ENCODE data around the gene LMO7.

Gene LMO7

DNA sequence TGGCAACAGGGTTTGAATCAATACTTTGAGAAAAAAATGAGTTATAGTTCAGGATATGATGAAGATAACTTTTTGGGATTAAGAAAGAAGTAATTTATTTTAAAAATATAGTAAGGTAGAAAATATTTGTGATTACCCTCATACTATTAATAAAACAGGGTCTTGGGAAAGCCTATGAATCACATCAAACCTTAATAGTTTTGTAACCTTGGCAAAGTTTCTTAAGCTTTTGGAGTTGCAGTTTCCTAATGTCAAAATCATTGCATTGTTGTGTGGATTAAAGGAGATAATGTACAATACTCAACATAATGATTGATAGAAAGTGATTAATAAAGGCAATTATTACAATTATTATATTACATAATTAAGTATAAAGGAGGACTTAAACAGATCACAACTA is 149.0 kb downstream of the LMO7 start:
- TF ChIP-seq CEBPB (IDR thresholded peaks at IDR 0.05) (no peak), FOXM1 (IDR thresholded peaks at IDR 0.05; ENCODE audit: borderline replicate concordance, low read depth) (no peak), EGR1 (IDR thresholded peaks at IDR 0.05) (no peak), TCF12 (IDR thresholded peaks at IDR 0.05; ENCODE audit: low read depth) (no peak)
- TF ChIP-seq, protein P1, sequence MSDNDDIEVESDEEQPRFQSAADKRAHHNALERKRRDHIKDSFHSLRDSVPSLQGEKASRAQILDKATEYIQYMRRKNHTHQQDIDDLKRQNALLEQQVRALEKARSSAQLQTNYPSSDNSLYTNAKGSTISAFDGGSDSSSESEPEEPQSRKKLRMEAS (IDR thresholded peaks at IDR 0.05): no peak

DNA sequence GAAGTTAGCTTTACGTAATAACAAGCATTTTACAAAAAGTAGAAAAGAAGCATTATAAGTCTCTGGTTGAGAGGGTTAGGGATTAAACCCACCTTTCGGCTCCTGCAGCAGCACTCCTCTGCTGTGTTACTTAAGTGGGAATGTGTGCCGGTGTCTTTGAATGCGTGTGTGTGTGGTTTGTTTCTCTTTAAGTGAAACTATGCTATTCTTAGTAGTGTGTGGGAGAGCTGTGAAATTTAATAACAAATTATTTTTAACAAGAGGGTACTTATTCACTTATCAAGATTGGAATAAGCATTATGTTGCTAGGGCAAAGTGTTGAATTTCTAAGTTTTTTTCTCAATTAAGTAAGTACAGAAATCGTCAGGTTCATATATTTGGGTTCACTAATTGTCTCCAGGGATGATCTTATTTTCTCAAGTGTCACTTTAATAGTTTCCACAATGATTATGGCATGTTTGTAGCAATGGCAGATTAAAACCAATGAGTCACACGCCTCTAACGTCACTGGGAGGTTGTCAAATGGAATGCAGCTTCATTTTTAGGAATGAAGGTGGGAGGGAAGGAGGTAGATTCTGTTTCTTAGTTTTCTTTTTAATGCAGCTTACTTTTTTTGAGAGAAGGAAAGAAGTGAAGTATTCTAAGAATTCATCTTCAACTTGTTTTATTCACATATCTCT is 151.3 kb downstream of the LMO7 start:
- TF ChIP-seq TCF12 (IDR thresholded peaks at IDR 0.05; ENCODE audit: low read depth) (no peak), YY1 (IDR thresholded peaks at IDR 0.05; ENCODE audit: low read depth) (no peak), CREB1 (IDR thresholded peaks at IDR 0.05; ENCODE audit: low read depth) (no peak), TAF1 (IDR thresholded peaks at IDR 0.05; ENCODE audit: low read depth) (no peak), EP300 (IDR thresholded peaks at IDR 0.05; ENCODE audit: borderline replicate concordance) (no peak), EGR1 (IDR thresholded peaks at IDR 0.05) (no peak), TEAD4 (IDR thresholded peaks at IDR 0.05) (no peak), CEBPB (IDR thresholded peaks at IDR 0.05) (no peak), NFIC (IDR thresholded peaks at IDR 0.05) (no peak)
- TF ChIP-seq, protein P2, sequence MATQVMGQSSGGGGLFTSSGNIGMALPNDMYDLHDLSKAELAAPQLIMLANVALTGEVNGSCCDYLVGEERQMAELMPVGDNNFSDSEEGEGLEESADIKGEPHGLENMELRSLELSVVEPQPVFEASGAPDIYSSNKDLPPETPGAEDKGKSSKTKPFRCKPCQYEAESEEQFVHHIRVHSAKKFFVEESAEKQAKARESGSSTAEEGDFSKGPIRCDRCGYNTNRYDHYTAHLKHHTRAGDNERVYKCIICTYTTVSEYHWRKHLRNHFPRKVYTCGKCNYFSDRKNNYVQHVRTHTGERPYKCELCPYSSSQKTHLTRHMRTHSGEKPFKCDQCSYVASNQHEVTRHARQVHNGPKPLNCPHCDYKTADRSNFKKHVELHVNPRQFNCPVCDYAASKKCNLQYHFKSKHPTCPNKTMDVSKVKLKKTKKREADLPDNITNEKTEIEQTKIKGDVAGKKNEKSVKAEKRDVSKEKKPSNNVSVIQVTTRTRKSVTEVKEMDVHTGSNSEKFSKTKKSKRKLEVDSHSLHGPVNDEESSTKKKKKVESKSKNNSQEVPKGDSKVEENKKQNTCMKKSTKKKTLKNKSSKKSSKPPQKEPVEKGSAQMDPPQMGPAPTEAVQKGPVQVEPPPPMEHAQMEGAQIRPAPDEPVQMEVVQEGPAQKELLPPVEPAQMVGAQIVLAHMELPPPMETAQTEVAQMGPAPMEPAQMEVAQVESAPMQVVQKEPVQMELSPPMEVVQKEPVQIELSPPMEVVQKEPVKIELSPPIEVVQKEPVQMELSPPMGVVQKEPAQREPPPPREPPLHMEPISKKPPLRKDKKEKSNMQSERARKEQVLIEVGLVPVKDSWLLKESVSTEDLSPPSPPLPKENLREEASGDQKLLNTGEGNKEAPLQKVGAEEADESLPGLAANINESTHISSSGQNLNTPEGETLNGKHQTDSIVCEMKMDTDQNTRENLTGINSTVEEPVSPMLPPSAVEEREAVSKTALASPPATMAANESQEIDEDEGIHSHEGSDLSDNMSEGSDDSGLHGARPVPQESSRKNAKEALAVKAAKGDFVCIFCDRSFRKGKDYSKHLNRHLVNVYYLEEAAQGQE (IDR thresholded peaks at IDR 0.05; ENCODE audit: low read depth): no peak
- TF ChIP-seq, protein P1 (IDR thresholded peaks at IDR 0.05): no peak
- TF ChIP-seq, protein P3, sequence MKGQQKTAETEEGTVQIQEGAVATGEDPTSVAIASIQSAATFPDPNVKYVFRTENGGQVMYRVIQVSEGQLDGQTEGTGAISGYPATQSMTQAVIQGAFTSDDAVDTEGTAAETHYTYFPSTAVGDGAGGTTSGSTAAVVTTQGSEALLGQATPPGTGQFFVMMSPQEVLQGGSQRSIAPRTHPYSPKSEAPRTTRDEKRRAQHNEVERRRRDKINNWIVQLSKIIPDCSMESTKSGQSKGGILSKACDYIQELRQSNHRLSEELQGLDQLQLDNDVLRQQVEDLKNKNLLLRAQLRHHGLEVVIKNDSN (IDR thresholded peaks at IDR 0.05): no peak

DNA sequence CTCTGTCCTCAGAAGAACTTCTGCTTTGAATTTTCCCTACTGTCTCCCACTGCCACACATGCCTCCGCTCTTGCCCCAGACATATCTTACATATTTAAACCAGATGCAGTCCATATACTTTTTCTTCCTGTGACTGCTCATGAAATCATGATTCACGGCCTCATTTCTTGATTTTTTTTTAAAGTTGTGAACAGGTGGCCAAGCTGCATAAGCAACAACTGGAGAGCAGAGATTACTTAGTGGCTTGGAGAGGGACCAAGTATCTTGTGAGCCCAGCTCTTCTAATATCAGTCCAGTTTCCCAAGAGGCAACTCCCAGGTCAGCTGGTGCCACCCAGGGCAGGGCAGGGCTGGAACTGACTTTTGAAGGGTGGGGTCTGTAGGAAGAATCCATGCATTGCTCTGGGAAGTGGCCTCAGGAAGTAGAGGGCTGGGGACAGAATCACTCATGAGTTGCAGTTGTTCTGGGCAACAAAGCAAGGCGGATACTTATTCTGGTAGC is 152.4 kb downstream of the LMO7 start:
- no peak for TF ChIP-seq TAF1 (IDR thresholded peaks at IDR 0.05; ENCODE audit: low read depth)
- TF ChIP-seq CEBPB (IDR thresholded peaks at IDR 0.05): no peak
- no peak for TF ChIP-seq YY1 (IDR thresholded peaks at IDR 0.05; ENCODE audit: low read depth)
- TF ChIP-seq, protein P1 (IDR thresholded peaks at IDR 0.05): no peak
- TF ChIP-seq RAD21 (IDR thresholded peaks at IDR 0.05; ENCODE audit: low read depth): no peak
- TF ChIP-seq, protein P2 (IDR thresholded peaks at IDR 0.05; ENCODE audit: low read depth): no peak
- TF ChIP-seq CREB1 (IDR thresholded peaks at IDR 0.05; ENCODE audit: low read depth): no peak
- no peak for TF ChIP-seq ZBTB7A (IDR thresholded peaks at IDR 0.05; ENCODE audit: low read depth)
- TF ChIP-seq TCF12 (IDR thresholded peaks at IDR 0.05; ENCODE audit: low read depth): no peak
- no peak for TF ChIP-seq NFIC (IDR thresholded peaks at IDR 0.05)
- TF ChIP-seq EP300 (IDR thresholded peaks at IDR 0.05; ENCODE audit: borderline replicate concordance): no peak
- TF ChIP-seq EGR1 (IDR thresholded peaks at IDR 0.05): no peak
- TF ChIP-seq, protein P3 (IDR thresholded peaks at IDR 0.05): no peak
- no peak for TF ChIP-seq FOXM1 (IDR thresholded peaks at IDR 0.05; ENCODE audit: borderline replicate concordance, low read depth)

DNA sequence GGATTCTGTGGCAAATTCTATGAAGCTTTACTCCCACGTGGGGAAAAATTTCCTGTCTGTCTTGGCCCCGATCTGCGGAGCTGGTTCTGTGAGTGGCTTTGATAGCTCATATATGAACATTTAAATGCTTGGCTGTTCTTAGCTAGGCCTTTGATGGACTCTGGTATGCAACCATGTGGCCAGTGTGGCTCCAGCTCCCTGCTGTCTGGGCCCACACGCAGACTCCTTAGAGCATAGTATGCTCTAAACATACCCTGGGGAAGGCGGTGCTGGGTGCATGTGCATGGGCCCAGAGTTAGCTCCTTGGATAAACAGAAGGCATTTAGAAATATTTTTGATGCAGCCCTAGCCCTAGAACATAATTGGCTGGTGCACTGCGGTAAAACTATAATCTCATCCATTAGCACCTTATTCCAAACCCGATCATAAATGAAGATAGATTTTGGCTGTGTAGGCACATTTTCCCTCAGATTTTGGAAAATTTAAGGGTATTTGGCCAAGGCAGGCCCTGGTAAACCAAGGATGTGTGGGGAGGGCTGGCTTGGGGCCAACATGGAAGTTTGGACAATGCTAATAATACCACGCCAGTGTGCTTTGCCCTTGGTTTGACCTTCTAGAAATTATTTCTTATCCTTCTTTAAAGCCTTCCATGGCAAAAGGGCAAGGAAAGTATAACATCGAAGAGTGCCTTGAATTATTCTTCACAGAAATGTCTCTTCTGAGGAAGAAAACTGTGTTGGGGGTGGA is 153.5 kb downstream of the LMO7 start:
- TF ChIP-seq, protein P1 (IDR thresholded peaks at IDR 0.05): no peak
- TF ChIP-seq EP300 (IDR thresholded peaks at IDR 0.05; ENCODE audit: borderline replicate concordance): no peak
- no peak for TF ChIP-seq TEAD4 (IDR thresholded peaks at IDR 0.05)
- no peak for TF ChIP-seq TAF1 (IDR thresholded peaks at IDR 0.05; ENCODE audit: low read depth)
- TF ChIP-seq, protein P3 (IDR thresholded peaks at IDR 0.05): no peak
- no peak for TF ChIP-seq CREB1 (IDR thresholded peaks at IDR 0.05; ENCODE audit: low read depth)
- no peak for TF ChIP-seq CEBPB (IDR thresholded peaks at IDR 0.05)
- TF ChIP-seq RAD21 (IDR thresholded peaks at IDR 0.05; ENCODE audit: low read depth): no peak
- no peak for TF ChIP-seq EGR1 (IDR thresholded peaks at IDR 0.05)
- no peak for TF ChIP-seq ZBTB7A (IDR thresholded peaks at IDR 0.05; ENCODE audit: low read depth)
- TF ChIP-seq NFIC (IDR thresholded peaks at IDR 0.05): no peak
- TF ChIP-seq TCF12 (IDR thresholded peaks at IDR 0.05; ENCODE audit: low read depth): no peak
- TF ChIP-seq, protein P2 (IDR thresholded peaks at IDR 0.05; ENCODE audit: low read depth): no peak
- TF ChIP-seq YY1 (IDR thresholded peaks at IDR 0.05; ENCODE audit: low read depth): no peak
- TF ChIP-seq FOXM1 (IDR thresholded peaks at IDR 0.05; ENCODE audit: borderline replicate concordance, low read depth): no peak
